H9 (cell line): Measurements from ENCODE around the gene LECT2. TPM values are rescaled to one million over a fixed set of nuclear protein-coding genes. Genes with fewer than 3 reads are reported as not detected.

Source experiments
- DNase-seq: peaks from one replicate; pipeline ENCODE4 v3.0.0-alpha.2; 2017
- H2AFZ ChIP-seq: one replicate; pipeline ENCODE4 v1.6.1; 2013; ENCODE audit warnings: mild to moderate bottlenecking, low read length, control low read depth, moderate library complexity
- H2AK5ac ChIP-seq: 2 replicates; pipeline ENCODE4 v1.6.1; 2013; ENCODE audit warnings: low read length, control low read depth, mixed read lengths; ENCODE audit not compliant: insufficient read length
- H2BK120ac ChIP-seq: one replicate; pipeline ENCODE4 v1.6.1; 2013; ENCODE audit warnings: low read depth, mild to moderate bottlenecking, low read length, control low read depth, inconsistent platforms; ENCODE audit not compliant: poor library complexity, severe bottlenecking
- H2BK12ac ChIP-seq: 2 replicates; pipeline ENCODE4 v1.6.1; 2013; ENCODE audit warnings: low read length, control low read depth, mixed read lengths, low read depth; ENCODE audit not compliant: insufficient read length
- H2BK15ac ChIP-seq: 2 replicates; pipeline ENCODE4 v1.6.1; 2013; ENCODE audit warnings: low read depth, low read length, control low read depth
- H2BK20ac ChIP-seq: one replicate; pipeline ENCODE4 v1.6.1; 2013; ENCODE audit warnings: low read depth, mild to moderate bottlenecking, low read length, control low read depth, inconsistent platforms; ENCODE audit not compliant: poor library complexity, severe bottlenecking
- H2BK5ac ChIP-seq: 2 replicates; pipeline ENCODE4 v1.6.1; 2013; ENCODE audit warnings: low read length, control low read depth, mixed read lengths; ENCODE audit not compliant: insufficient read length
- H3K14ac ChIP-seq: 2 replicates; pipeline ENCODE4 v1.6.1; 2013; ENCODE audit warnings: low read length, control low read depth; ENCODE audit not compliant: insufficient read depth
- H3K18ac ChIP-seq: 2 replicates; pipeline ENCODE4 v1.6.1; 2013; ENCODE audit warnings: low read depth, mild to moderate bottlenecking, mixed read lengths, low read length, control low read depth; ENCODE audit not compliant: insufficient read length
- H3K23ac ChIP-seq: 2 replicates; pipeline ENCODE4 v1.6.1; 2013; ENCODE audit warnings: low read length, control low read depth, mixed read lengths, low read depth; ENCODE audit not compliant: insufficient read length
- H3K23me2 ChIP-seq: 2 replicates; pipeline ENCODE4 v1.6.1; 2013; ENCODE audit warnings: low read depth, mild to moderate bottlenecking, mixed read lengths, low read length, control low read depth; ENCODE audit not compliant: insufficient read length, poor library complexity, severe bottlenecking
- H3K27ac ChIP-seq: 2 replicates; pipeline ENCODE4 v1.5.1; 2013; ENCODE audit warnings: low read length, control low read depth, mixed read lengths, low read depth; ENCODE audit not compliant: insufficient read length
- H3K27me3 ChIP-seq: 2 replicates; pipeline ENCODE4 v1.6.1; 2013; ENCODE audit warnings: low read length, control low read depth, inconsistent platforms; ENCODE audit not compliant: insufficient read depth
- H3K4ac ChIP-seq: 2 replicates; pipeline ENCODE4 v1.6.1; 2013; ENCODE audit warnings: low read depth, mild to moderate bottlenecking, control low read depth, inconsistent platforms, low read length, moderate library complexity
- H3K4me1 ChIP-seq: 2 replicates; pipeline ENCODE4 v1.6.1; 2013; ENCODE audit warnings: low read length, control low read depth, inconsistent platforms; ENCODE audit not compliant: insufficient read depth
- H3K4me2 ChIP-seq: 2 replicates; pipeline ENCODE4 v1.6.1; 2013; ENCODE audit warnings: low read length, control low read depth, mixed read lengths; ENCODE audit not compliant: insufficient read length, insufficient read depth
- H3K56ac ChIP-seq: 2 replicates; pipeline ENCODE4 v1.6.1; 2013; ENCODE audit warnings: low read depth, mild to moderate bottlenecking, mixed read lengths, low read length, control low read depth; ENCODE audit not compliant: insufficient read length
- H3K79me1 ChIP-seq: 2 replicates; pipeline ENCODE4 v1.6.1; 2013; ENCODE audit warnings: low read depth, mild to moderate bottlenecking, moderate library complexity, low read length, control low read depth, inconsistent platforms; ENCODE audit not compliant: insufficient read depth, poor library complexity, severe bottlenecking
- H3K79me2 ChIP-seq: 2 replicates; pipeline ENCODE4 v1.6.1; 2013; ENCODE audit warnings: low read length, control low read depth, inconsistent platforms; ENCODE audit not compliant: insufficient read depth
- H3K9ac ChIP-seq: 2 replicates; pipeline ENCODE4 v1.6.1; 2013; ENCODE audit warnings: low read length, control low read depth, mixed read lengths; ENCODE audit not compliant: insufficient read length; ENCODE audit errors: extremely low read depth
- H3K9me3 ChIP-seq: one replicate; pipeline ENCODE4 v1.6.1; 2013; ENCODE audit warnings: low read depth, low read length, inconsistent platforms; ENCODE audit not compliant: control insufficient read depth
- H3T11ph ChIP-seq: one replicate; pipeline ENCODE4 v1.6.1; 2013; ENCODE audit warnings: mild to moderate bottlenecking, low read length, control low read depth, inconsistent platforms
- H4K20me1 ChIP-seq: one replicate; pipeline ENCODE4 v1.6.1; 2013; ENCODE audit not compliant: control insufficient read depth, insufficient read length, insufficient read depth
- H4K5ac ChIP-seq: 2 replicates; pipeline ENCODE4 v1.6.1; 2013; ENCODE audit warnings: low read depth, mild to moderate bottlenecking, mixed read lengths, low read length, control low read depth; ENCODE audit not compliant: insufficient read length
- H4K8ac ChIP-seq: replicated peaks from 2 replicates; pipeline ENCODE4 v1.6.1; 2013; ENCODE audit warnings: low read length, control low read depth, mixed read lengths, low read depth; ENCODE audit not compliant: insufficient read length
- H4K91ac ChIP-seq: 2 replicates; pipeline ENCODE4 v1.6.1; 2013; ENCODE audit warnings: low read depth, mild to moderate bottlenecking, moderate library complexity, mixed read lengths, low read length, control low read depth; ENCODE audit not compliant: insufficient read length
- H3K27ac Mint-ChIP-seq, 3 experiments: 2 replicates in 2 of 3; 3 replicates in 1 of 3; pipeline ENCODE4 v1.8.0; 2020 to 2021; ENCODE audit warnings: mixed read lengths in 3 of 3, mild to moderate bottlenecking in 1 of 3, moderate library complexity in 1 of 3
- H3K27me3 Mint-ChIP-seq: 2 replicates; pipeline ENCODE4 v1.8.0; 2021; ENCODE audit warnings: low read depth, mild to moderate bottlenecking, moderate library complexity, mixed read lengths
- H3K36me3 Mint-ChIP-seq, 3 experiments: 2 replicates in 2 of 3; 3 replicates in 1 of 3; pipeline ENCODE4 v1.8.0; 2020 to 2021; ENCODE audit warnings: low read depth in 3 of 3, mixed read lengths in 3 of 3; ENCODE audit not compliant: insufficient read depth in 1 of 3
- H3K4me1 Mint-ChIP-seq, 2 experiments: 2 replicates each; pipeline ENCODE4 v1.8.0; 2020; ENCODE audit warnings: mixed read lengths in 2 of 2
- H3K4me3 Mint-ChIP-seq, 2 experiments: 2 replicates in 1 of 2; 3 replicates in 1 of 2; pipeline ENCODE4 v1.8.0; 2020 to 2021; ENCODE audit warnings: mild to moderate bottlenecking in 2 of 2, mixed read lengths in 2 of 2, moderate library complexity in 1 of 2
- H3K9me3 Mint-ChIP-seq, 2 experiments: 2 replicates in 1 of 2; 3 replicates in 1 of 2; pipeline ENCODE4 v1.8.0; 2020; ENCODE audit warnings: mild to moderate bottlenecking in 2 of 2, mixed read lengths in 2 of 2, moderate library complexity in 1 of 2
- CTCF ChIP-seq: fragments of 200-600 bp; sonication (generic); conservative IDR thresholded peaks from 3 replicates; pipeline ENCODE4 v1.8.0; 2021; ENCODE audit warnings: antibody characterized with exemption, mild to moderate bottlenecking
- WGBS: extraction: QIAGEN DNeasy Blood & Tissue Kit; methylation state at CpG from one replicate; pipeline ENCODE4 v1.1.7; 2013; ENCODE audit warnings: missing lambda C conversion rate, low lambda C conversion rate, mixed read lengths; ENCODE audit not compliant: insufficient read length; ENCODE audit errors: extremely low coverage; 5-methylcytosine and 5-hydroxymethylcytosine counted together
- total RNA-seq: library from RNA; stranded (reverse); gene quantifications from 2 replicates; pipeline ENCODE4 v1.2.1, GENCODE V29; 2021

LECT2 gene
- total RNA-seq, 1 experiment from 2014 or later: not detected

- Mint-ChIP-seq H3K4me1 (peaks cover 15 to 19% of the 10 kb centered on the region in 2 experiments), H3K4me3 (no peak overlapping the region), H3K27ac (no peak overlapping the region), H3K27me3 (peaks cover 20% of the 10 kb centered on the region), H3K9me3 (no peaks in the 10 kb centered on the region; a peak in 1 of 5 replicates), H3K36me3 (no peaks in the 10 kb centered on the region)
- H3K9me3 ChIP-seq: no peaks in the 10 kb centered on the region
- H3K4me1 ChIP-seq: peaks cover 5% of the 10 kb centered on the region; the same call in 1 of the 2 replicates
- H3K14ac ChIP-seq: no peak overlapping the region
- no peak overlapping the region for H2BK120ac ChIP-seq
- no peak overlapping the region for H4K5ac ChIP-seq
- H3K4ac ChIP-seq: no peak overlapping the region
- no peak overlapping the region for H2BK5ac ChIP-seq
- no peak overlapping the region for H2BK20ac ChIP-seq
- no peak overlapping the region for H2BK12ac ChIP-seq
- H3K56ac ChIP-seq: no peak overlapping the region
- no CpG with 5 or more reads among the region's 4 CpGs for WGBS
- H2BK15ac ChIP-seq: no peak overlapping the region
- no peak for DNase-seq
- H3K4me2 ChIP-seq: no peak overlapping the region
- no peaks in the 10 kb centered on the region for H3K79me1 ChIP-seq
- no peak overlapping the region for H3T11ph ChIP-seq
- H3K27ac ChIP-seq: no peak overlapping the region
- H3K23me2 ChIP-seq: no peaks in the 10 kb centered on the region
- no peak overlapping the region for H4K8ac ChIP-seq
- H2AFZ ChIP-seq: no peak overlapping the region
- H3K9ac ChIP-seq: no peak overlapping the region
- no peak overlapping the region for H3K18ac ChIP-seq
- H3K23ac ChIP-seq: no peak overlapping the region
- H3K79me2 ChIP-seq: no peaks in the 10 kb centered on the region
- no peak overlapping the region for H2AK5ac ChIP-seq
- H3K27me3 ChIP-seq: no peaks in the 10 kb centered on the region
- TF ChIP-seq CTCF: no peak
- H4K20me1 ChIP-seq: no peaks in the 10 kb centered on the region
- H4K91ac ChIP-seq: no peak overlapping the region
Observed at GRCh38 chr5:135978212-135978631, 23.4 kb upstream of the LECT2 start.
